ENCODE data around the gene GRAMD2B.

DNA sequence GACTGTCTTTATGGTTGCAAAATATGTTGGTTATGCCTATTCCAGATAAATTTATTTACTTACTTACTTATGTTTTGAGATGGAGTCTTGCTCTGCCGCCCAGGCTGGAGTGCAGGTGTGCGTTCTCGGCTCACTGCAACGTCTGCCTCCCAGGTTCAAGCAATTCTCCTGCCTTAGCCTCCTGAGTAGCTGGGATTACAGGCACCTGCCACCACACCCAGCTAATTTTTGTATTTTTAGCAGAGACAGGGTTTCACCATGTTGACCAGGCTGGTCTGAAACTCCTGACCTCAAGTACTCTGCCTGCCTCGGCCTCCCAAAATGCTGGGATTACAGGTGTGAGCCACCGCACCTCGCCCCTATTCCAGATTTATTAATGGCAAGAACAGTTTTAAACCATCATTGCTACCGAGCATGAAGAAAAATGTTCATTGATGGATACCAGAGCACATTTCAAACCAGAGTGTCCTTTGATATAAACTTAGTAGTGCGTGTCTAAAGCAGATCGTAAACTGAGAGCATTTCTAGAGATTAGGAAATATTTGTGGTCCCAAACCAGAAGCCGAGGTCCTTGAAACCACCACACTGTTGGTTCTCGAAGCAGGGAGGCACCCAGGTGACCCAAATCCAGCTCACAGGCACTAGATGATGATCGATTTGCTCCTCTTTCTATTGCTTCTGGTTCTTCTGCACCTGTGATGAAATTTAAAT lies 85.2 kb downstream of the GRAMD2B start:
- TF ChIP-seq EZH2 (IDR thresholded peaks at IDR 0.05; ENCODE audit: insufficient read depth, low read length) (no peak), CTCF (IDR thresholded peaks at IDR 0.05; ENCODE audit: insufficient read depth, low read depth, low read length) (no peak)
